Mucosa of stomach (tissue), 1 donor: Measurements from ENCODE around the gene ITGA6.
A peak's percentile ranks its signal among the peaks of the same experiment; 100 is the strongest.

ENCODE experiments used
- H3K27me3 ChIP-seq: one replicate; pipeline ENCODE4 v1.7.0; 2013; ENCODE audit warnings: mild to moderate bottlenecking, low read length; ENCODE audit not compliant: control insufficient read depth, insufficient read depth
- H3K36me3 ChIP-seq: one replicate; pipeline ENCODE4 v1.7.0; 2013; ENCODE audit warnings: low read length; ENCODE audit not compliant: control insufficient read depth, insufficient read depth
- H3K4me1 ChIP-seq: one replicate; pipeline ENCODE4 v1.7.0; 2013; ENCODE audit warnings: mild to moderate bottlenecking, low read length; ENCODE audit not compliant: control insufficient read depth, insufficient read depth
- H3K4me3 ChIP-seq: one replicate; pipeline ENCODE4 v1.7.0; 2013; ENCODE audit warnings: low read length
- H3K9ac ChIP-seq: one replicate; pipeline ENCODE4 v1.7.0; 2013; ENCODE audit warnings: mild to moderate bottlenecking, low read length, moderate library complexity
- H3K9me3 ChIP-seq: one replicate; pipeline ENCODE4 v1.7.0; 2013; ENCODE audit warnings: mild to moderate bottlenecking, low read length, moderate library complexity; ENCODE audit not compliant: control insufficient read depth
- donor health status: Pancreatic carcinoma.

ITGA6 gene

DNA sequence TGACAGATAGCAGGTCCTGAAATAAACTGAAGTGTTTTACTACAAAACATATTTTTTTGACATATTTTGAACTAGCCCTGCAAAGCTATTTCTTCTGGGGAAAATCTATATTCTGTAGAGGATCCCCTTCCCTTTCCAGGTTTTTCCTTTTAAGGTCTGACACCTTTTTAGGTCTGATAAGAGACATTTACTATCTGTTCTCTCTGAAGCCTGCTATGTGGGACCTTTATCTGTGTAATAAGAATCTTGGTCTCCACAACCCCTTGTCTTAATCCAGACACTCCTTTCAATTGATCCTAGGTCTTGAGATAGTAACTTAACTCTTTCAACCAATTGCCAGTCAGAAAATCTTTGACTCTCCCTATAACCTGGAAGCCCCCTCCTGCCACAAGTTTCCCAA, 123.0 kb downstream of the ITGA6 start:
- Histone ChIP-seq H3K27me3 (no peaks in the 10 kb centered on the region), H3K9ac (no peak overlapping the region), H3K36me3 (no peaks in the 10 kb centered on the region), H3K9me3 (no peaks in the 10 kb centered on the region), H3K4me1 (peaks cover 5% of the 10 kb centered on the region), H3K4me3 (no peak overlapping the region)

DNA sequence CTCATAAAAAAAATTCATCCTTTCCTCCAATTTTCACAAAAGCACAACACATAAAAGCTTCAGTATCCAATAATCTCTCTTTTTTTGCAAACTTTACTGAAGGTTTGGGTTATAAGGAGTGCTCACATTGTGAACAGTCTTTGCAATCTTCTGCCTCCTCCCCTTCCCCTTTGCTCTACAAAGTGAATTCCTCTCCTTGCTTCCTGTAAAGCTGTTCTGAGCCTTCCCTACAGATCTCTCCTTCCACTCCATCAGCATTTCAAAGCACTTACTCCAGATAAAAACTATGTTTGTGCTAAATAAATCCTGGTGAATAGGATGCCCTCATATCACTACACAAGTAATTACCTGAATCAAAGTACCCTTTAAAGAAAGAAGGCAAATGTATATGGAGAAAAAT, 123.9 kb downstream of the ITGA6 start:
- H3K27me3 ChIP-seq, result no peaks in the 10 kb centered on the region
- no peak overlapping the region for H3K4me3 ChIP-seq
- no peaks in the 10 kb centered on the region for H3K36me3 ChIP-seq
- H3K9me3 ChIP-seq, result no peaks in the 10 kb centered on the region
- H3K4me1 ChIP-seq, result peaks cover 5% of the 10 kb centered on the region
- no peak overlapping the region for H3K9ac ChIP-seq

DNA sequence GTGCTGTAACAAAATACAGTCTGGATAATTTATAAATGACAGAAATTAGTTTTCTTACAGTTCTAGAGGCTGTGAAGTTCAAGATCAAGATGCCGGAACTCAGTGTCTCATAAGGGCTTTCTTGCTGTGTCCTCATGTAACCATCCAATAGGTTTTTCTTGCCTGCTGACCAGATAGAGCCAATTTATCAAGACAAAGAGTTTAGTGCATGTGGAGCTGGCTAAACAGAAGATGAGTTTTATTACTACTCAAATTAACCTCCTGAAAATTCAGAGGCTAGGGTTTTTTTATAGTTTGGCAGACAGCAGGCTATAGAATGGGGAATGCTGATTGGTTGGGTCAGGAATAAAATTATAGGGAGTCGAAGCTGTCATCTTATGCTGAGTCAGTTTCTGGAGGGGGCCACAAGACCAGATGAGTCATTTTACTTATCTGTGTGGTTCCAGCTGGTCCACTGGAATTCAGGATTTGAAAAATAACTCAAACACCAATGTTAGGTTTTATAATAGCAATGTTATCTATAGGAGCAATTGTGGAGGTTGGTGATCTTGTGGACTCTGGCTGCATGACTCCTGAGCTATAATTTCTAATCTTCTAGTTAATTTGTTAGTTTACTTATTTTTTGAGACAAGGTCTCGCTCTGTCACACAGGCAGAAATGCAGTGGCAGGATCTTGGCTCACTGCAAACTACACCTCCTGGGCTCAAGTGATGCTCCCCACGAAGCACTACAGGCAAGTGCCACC, 125.3 kb downstream of the ITGA6 start:
- H3K27me3 ChIP-seq, result no peaks in the 10 kb centered on the region
- H3K9ac ChIP-seq, result no peak overlapping the region
- no peaks in the 10 kb centered on the region for H3K36me3 ChIP-seq
- no peaks in the 10 kb centered on the region for H3K9me3 ChIP-seq
- H3K4me1 ChIP-seq, result peaks cover 5% of the 10 kb centered on the region
- no peak overlapping the region for H3K4me3 ChIP-seq

DNA sequence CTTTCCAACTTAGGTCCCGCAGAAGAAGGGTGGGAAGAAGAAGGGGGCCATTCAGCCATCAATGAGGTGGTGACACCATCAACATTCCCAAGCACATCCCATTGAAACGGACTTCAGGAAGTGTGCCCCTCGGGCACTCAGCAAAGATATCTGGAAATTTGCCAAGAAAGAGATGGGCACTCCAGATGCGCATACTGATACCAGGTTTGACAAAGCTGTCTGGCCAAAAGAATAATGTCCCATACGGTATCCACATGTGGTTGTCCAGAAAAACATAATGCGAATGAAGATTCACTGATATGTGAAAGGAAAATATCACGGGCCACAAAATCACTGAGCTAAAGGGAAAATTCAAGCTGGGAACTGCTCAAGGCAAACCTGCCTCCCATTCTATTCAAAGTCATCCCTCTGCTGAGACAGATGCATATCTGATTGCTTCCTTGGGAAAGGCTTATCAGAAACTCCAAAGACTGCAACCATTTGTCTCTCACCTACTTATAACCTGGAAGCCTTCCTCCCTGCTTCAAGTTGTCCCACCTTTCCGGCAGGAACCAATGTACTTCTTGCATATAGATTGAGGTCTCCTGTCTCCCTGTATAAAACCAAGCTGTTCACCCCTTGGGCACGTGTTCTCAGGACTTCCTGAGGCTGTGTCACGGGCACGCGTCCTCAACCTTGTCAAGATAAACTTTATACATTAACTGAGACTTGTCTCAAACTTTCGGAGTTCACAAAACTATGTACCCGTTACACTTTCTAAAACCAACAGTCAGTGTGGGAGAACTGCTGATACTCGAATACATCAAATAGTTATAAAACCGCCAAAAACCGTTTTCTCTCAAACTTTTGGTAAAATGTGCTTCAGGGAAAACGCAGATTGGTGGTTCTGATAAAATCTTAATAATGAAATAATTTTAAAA, 127.2 kb downstream of the ITGA6 start:
- H3K36me3 ChIP-seq, result no peaks in the 10 kb centered on the region
- H3K4me3 ChIP-seq, result no peak overlapping the region
- no peaks in the 10 kb centered on the region for H3K9me3 ChIP-seq
- peaks cover 5% of the 10 kb centered on the region for H3K4me1 ChIP-seq
- H3K27me3 ChIP-seq, result no peaks in the 10 kb centered on the region
- H3K9ac ChIP-seq, result no peak overlapping the region

DNA sequence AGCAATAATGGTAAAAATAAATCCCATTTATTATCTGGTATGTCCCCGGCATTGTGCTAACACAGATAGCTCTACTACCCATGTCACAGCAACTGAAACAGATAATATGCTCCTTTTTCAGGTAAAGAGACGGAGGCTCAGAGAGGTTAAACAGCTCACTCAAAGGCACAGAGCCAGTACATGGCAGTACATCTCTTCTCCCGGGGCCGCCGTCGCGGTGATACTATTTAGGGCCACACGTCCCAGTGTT, 127.8 kb downstream of the ITGA6 start:
- Histone ChIP-seq H3K36me3 (no peaks in the 10 kb centered on the region), H3K4me3 (peak overlapping the region; percentile 97), H3K9me3 (no peaks in the 10 kb centered on the region), H3K4me1 (peaks cover 5% of the 10 kb centered on the region), H3K27me3 (no peaks in the 10 kb centered on the region), H3K9ac (peak overlapping the region; percentile 75)
